ENCODE data around the gene PKD2L2.
"Not testable (repeated sequence)": the region's sequence is repeated elsewhere in the genome, so short reads cannot be mapped to it uniquely, and the experiment has no call there.

PKD2L2 gene

DNA sequence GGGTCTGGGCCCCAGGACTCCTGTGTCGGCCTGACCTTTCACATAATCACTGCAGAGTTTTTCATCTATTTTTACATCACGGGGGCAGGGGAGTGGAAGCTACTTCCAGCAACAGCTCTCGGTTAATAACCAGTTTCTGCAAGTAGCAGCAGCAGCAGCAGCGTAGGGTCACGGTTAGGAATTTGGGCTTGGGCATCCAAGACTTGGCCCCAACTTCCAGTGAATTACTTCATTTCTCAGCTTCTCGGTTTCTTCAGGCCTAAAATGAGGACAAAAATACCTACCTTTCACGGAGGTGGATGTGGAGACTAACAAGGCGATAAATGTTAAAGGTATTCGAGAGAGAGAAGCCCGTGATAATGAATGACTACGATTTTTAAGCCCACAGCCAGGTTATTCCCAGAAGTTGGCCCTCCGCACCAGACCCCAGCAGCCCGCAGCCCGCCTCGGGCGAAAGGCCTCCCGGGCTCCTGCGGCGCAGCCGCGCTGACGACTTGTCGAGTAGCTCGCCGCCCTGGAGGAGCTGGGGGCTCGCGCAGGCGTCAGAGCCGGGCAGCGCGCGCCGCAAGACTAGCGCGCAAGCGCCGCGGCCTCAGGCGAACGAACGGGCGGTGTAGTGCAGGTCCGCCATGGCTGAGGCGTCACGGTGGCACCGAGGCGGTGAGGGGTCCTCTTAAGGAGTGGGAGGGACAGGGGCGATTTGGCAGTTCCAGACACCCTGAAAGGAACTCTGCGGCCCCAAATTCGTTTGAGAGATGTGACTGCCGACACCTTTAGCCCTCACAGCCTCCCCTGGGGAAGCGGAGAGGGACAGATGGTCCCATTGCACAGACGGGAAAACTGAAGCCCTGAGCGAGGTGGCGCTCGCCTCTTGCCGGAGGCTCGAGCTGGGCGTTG lies at the start of gene PKD2L2:
Gene PKD2L2 (plus strand): TSS at position 595 of the 897 bp plus-strand sequence. CDS start 35 bp downstream, at position 630.
- FAIRE-seq: no peak

DNA sequence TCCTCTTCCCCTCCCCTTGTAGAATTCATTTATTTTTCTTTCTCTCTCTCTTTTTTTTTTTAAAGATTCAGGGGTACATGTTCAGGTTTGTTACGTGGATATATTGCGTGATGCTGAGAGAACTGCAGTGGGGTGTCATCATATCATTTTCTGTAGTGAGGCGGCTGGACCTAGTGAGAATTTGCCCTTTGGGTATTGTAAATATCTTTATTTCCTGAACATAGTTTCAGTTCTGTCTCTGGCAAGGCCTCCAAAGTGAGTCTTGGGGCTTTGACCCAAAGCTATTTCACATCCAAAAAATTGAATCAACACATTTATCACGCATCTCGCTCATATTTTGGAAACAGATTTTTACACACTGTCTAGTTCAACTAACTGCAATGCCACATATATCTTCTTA lies 47.0 kb upstream of the PKD2L2 start:
- FAIRE-seq: no peak

DNA sequence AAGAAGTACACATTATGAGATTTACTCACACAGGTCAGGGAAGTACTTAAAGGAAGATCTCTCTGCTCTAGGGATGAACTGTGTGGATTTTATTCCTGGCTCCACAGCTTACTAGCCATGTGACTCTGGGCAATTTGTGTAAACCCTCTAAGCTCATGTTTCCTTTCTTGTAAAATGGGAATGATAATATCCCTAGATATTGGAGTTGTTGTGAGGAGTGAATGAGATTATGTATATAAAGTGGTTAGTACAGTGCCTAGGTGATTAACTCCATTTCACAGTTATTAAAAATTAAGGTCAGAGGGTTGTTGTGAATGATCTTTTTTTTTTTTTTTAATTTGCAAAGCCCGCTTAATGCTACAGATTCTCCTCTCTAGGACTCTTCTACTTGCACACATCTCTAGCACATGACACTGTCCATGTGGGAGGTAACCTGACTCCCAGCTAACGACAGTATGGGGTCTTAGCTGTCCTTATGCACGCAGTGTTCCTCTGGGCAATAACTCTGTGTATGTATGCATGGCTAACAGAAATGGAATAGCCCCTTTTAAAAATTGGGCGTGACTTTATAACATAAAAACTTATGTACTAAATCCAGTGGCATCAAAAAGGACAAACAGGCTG lies 45.5 kb upstream of the PKD2L2 start:
- FAIRE-seq: no peak

DNA sequence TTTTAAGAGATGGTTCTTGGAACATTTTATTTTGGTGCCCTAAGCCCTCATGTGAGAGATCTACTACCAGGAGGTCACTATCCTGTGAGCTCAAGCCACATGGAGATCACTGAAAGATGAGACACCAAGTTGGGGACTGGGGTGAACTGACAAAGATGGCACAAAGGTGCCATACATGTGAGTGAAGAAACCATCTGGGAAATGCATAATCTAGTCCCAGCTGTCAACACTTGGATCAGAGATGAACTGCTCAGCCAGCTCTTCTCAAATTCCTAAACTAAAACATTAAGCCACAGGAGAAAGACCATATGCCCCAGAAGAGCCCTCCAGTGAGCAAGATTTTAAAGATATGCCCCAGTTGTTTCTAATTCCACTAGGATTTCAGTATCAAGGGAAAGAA lies 43.8 kb upstream of the PKD2L2 start:
- FAIRE-seq: no peak

DNA sequence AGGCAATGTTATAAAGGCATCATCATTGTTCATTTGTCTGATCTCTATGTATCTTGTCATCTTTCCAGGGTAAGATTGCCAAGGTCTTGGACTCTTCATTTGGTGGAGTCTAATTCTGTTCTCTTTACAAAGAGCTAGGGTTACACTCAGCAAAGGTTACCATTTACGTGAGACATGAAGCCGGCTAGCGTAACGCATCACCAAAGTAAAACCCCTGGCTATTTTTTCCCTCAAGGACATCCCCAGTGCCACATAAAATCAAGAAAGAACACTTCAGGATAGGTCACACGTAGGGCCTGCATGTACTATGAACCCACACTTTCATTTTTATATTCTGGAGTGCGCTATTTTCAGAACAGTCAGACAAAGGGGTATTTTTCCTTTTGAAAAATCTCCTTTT lies 41.6 kb upstream of the PKD2L2 start:
- FAIRE-seq: no peak

DNA sequence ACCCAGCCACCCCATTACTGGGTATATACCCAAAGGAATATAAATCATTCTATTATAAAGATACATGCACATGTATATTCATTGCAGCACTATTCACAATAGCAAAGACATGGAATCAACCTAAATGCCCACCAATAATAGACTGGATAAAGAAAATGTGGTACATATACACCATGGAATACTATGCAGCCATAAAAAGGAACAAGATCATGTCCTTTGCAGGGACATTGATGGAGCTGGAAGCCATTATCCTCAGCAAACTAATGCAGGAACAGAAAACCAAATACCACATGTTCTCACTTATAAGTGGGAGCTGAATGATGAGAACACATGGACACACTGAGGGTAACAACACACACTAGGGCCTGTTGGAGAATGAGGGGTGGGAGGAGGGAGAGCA lies 36.1 kb upstream of the PKD2L2 start:
- not testable (repeated sequence) for FAIRE-seq

DNA sequence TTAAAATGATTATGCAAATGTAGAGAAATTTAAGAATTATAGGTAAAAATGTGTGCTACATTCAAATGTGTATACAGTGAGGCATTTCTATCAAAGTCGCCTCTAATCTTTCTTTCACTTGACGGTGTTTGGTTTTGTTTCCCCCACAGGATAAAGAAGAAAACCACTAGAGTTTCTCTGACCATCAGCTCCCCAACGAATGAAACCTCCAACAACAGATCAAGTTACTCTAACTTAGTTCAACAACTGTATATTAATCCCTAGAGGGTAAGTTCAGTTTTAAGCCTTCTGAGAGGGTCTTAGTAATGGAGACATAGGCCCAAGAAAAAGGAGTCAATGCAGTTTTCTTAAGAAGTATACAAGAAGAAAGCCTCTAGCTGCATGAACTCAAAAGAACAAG lies 33.1 kb upstream of the PKD2L2 start:
- no peak for FAIRE-seq

DNA sequence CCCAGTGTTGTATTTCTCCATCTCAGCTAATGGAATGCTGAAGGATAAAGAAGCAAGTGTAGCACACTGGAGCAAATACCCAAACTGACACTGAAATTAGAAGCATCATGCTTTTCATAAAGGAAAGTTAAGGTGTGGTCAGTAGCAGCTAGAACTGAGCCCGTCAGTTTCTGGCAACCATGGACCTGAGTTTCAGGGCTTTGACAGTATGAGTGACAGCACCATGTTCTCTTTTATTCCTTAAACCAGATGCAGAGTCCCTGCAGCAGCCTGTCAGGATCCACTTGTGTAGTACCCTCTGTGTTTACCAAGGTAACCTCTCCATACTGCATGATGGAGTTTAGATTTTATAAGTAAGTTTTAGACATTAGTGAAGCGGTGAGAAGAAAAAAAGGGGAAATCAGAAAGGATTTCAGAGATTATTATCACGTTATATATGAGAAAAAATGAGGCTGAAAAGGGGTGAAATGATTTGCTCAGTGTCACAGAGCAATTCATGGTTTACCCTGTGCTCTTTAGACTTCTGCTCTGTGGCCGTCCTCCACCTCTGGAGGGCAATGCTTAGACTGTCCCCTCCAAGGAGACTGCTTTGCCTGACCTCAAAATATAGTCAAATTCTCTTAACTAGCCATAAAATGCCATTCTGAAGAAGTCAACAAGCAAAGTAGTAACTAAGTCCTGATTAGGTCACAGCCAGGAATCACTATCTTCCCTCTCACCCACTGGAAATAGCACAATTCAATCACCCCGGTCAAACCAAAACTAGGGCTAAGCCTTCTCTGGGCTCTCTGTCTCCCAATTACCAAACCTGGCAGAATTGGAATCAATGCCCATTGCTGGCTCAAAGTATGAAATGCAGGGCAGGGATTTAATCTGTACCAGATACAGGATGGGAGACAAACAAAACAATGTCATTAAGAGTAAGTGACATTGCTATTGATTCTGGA lies 32.1 kb upstream of the PKD2L2 start:
- no peak for FAIRE-seq

DNA sequence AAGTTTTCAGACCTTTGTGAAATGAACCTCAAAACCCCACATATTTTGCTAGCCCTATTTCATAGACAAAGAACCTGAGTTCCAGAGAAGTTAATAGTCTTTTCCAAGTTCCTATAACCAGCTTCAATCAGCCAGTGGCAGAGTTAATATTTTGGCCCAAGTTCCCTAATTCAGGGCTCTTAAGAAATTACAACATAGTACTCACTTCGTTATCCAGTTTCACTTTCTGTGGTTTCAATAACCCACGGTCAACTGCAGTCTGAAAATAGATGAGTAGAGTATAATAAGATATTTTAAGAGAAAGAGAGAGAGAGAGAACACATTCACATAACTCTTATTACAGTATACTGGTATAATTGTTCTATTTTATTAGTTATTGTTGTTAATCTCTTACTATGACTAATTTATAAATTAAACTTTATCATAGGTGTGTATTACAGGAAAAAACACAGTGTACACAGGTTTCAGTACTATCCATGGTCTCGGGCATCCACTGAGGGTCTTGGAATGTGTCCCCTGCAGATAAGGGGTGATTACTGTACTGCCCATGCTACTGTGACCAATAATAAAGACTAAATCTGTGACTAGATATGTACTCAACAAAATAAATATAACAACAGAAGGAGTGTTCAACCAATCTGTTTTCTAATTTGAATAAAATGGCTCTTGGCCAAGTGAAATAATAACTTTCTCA lies 30.9 kb upstream of the PKD2L2 start:
- no peak for FAIRE-seq

DNA sequence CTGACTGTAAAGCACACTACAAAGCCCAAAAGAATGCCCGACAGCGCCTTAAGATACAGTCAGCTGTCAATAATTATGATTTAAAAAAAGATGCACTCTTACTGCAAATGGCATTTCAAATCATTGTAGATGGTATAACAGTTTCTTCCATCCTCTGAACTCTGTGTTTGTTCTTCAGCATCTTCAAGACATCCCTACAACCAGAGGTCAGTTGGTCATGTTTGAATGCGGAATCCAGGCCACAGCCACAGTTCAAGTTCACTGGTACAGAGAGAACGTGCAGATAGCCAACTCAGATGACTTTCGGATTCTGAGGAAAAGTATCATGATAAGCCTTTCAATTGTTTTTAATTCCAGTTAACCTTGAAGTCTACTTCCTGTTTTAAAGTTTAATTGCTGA lies 30.3 kb upstream of the PKD2L2 start:
- FAIRE-seq: no peak

DNA sequence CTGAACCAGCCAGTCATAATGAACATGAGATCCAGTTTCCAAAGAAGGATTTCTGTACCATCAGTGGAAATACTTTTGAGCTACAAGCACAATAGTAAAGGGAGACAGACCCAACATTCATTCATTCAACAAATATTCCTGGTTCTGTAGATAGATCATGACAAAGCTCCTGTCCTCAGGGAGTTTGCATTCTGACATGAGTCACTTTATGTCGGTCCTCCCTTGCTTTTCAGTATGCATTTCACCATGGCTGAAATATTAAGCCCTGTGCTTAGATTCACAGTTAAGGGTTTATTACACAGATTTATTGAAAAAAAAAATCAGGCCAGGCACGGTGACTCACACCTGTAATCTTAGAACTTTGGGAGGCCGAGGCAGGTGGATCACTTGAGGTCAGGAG lies 27.0 kb upstream of the PKD2L2 start:
- FAIRE-seq: no peak

DNA sequence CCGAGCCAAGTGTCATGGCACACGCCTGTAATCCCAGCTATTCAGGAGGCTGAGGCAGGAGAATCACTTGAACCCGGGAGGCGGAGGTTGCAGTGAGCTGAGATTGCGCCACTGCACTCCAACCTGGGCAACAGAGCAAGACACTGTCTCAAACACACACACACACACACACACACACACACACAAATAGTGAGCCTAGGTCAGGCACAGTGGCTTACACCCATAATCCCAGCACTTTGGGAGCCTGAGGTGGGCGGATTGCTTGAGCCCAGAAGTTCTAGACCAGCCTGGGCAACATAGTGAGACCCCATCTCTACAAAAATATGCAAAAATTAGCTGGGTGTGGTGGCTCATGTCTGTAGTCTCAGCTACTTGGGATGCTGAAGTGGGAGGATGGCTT lies 25.6 kb upstream of the PKD2L2 start:
- not testable (repeated sequence) for FAIRE-seq

DNA sequence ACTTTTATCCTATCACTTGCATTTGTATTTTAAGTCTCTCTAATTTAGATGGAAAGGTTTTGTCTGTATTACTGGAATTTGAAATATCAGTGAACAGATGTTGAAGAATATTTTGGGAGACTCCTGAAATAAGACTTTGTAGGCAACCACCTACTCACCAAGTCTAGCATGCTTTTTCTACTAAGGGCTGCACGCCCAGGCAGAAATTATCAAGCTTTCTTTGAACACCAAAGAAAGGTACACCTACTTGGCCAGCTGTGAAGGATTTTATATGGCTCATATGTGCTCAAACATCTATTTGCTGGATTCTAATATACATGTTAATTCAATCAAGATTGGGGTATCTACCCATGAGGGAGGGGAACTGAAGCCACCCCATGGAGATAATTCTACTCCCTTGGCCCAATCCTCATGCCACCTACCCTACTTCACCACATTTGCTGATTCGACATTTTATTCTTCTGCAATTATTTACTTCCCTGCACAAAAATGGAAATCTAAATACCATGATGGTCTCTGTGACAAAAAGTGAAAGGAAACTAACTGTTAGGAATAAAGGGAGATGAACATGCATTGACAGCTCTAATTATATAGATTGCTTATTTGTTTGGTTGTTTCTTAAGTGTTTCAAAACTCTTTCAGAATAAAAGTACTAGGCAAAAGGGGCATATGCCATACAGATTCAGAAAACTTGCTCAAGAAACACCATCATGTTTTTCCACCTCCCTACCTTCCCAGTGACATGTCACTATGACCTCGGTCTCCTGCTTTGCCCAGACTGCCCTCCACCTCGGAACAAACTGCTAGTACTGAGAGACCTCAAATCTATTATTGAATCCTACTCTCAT lies 22.5 kb upstream of the PKD2L2 start:
- no peak for FAIRE-seq

DNA sequence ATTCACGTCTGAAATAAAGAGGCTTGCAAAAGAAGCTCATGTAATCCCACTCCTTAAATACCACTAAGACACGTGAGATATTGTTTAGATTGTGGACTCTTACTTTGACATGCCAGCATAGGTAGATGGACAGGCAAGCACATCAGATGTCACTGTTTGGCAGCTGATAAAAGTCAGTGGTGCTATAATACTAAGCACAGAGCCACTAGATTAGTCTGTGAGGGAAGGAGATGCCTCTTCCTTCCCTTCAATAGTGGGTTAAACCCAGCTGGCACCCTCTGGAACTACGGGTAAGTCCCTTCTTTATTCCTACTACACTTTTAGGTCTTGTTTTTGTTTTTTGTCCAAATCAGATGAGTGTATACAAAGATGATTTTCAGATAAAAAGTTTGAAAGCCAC lies 21.6 kb upstream of the PKD2L2 start, which contains the start of gene MYOT:
Gene MYOT (plus strand): TSS at position 197 of the 400 bp plus-strand sequence. CDS start 2,792 bp downstream, outside the sequence.
- FAIRE-seq: no peak

DNA sequence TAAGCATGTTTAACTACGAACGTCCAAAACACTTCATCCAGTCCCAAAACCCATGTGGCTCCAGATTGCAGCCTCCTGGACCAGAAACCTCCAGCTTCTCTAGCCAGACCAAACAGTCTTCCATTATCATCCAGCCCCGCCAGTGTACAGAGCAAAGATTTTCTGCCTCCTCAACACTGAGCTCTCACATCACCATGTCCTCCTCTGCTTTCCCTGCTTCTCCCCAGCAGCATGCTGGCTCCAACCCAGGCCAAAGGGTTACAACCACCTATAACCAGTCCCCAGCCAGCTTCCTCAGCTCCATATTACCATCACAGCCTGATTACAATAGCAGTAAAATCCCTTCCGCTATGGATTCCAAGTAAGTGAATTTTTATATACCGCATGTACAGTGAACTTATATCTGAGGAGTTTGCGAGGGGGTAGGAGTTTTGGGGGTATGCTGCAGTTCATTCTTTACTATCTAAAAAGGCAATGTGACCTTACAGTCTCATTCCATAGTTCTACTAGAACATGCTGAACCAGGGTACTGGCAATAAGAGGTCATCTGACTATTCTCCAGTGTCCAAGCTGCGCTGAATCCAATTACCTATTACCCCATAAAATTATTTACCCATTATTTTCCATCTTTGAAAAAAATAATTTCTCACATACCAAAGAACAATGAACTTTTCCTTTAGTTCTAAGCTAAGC lies 18.5 kb upstream of the PKD2L2 start:
- no peak for FAIRE-seq

DNA sequence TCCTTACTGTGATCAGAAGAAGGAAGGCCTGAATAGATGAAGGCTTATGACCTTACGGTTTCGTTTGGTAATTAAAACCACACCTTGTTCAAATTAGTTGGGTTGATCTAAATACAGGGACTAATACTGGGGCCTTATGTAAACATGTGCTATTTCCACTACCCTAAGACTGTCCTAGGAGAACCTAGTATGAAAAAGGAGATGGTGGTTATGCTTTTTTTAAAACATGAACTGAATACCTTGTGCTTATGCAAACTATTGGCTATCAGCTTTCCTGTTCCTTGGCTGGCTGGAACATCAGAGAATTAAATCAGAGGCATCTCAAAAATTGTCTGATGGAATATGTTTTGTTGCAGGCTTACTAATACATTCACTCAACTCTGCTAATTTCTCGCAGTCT lies 17.7 kb upstream of the PKD2L2 start:
- FAIRE-seq: no peak

DNA sequence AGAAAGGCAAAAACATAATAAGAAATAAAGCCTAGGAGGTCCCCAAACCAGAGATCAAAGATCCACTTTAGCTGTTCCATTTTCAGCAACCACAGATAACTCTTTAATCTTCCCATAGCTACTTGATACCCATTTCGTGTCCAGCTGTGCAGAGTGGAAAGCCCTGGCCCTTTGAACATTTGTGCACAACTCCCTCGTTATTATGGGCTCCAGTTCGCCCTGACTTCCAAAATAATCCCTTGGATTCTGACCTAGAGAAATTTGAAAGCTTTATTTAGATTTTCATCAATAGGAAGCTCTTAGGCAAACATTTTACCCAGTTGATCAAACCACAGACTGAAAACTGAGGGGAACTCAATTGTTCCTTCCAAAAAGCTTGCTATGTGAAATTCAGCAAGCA lies 16.8 kb upstream of the PKD2L2 start:
- FAIRE-seq: no peak

DNA sequence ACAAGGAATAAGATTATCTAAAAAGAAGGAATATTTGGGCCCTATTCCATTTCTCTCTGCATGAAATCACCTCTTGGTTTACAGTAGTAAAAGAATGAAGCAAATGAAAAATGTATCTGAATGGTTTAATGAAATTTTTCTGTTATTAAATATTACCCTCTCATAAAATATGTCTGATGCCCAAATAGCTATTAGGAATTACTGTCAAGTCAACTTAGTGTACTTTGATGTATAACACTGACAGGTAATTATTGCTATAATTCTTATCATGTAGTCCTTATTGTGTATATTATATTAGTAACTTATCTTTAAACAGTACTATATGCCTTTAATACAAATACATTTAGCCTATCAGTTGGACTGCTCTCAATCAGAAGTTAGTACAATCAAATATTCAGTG lies 13.2 kb upstream of the PKD2L2 start:
- no peak for FAIRE-seq

DNA sequence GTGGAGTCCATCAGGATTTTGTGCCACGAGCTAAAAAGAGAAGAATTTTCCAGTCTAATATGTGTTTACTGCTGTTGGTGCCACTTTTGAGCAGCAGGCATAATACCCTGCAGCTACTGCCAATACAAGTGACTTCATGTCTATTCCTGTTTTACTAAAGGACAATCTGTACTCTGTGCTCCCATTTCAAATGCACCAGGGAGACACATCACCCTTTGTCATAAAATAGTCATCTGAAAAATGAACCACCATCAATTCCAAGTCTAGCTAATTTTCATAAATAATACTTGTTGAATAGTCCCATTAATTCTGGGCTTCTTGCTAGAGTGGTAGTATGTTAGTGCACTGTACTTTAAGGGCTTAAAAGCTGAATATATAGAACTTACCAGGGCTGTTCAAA lies 8.9 kb upstream of the PKD2L2 start:
- no peak for FAIRE-seq

DNA sequence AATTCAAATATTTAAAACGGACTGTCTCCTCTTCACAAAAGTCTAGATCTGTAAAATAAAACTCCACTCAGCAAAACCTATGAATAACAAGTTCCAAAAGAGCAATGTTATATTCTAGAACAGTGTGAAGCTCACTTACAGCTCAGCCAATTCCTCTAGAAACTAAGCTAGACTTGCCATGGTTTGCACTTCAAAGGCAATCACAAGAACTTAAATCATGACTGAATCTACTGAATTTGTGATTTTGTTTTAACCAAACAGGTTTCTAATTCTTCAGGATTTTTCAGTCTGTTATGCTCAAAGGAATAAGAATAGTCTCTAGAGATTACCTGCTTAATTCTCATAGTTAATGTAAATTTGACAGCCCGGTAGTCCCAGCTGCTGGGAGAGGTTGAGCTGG lies 1.4 kb upstream of the PKD2L2 start:
- FAIRE-seq: no peak

DNA sequence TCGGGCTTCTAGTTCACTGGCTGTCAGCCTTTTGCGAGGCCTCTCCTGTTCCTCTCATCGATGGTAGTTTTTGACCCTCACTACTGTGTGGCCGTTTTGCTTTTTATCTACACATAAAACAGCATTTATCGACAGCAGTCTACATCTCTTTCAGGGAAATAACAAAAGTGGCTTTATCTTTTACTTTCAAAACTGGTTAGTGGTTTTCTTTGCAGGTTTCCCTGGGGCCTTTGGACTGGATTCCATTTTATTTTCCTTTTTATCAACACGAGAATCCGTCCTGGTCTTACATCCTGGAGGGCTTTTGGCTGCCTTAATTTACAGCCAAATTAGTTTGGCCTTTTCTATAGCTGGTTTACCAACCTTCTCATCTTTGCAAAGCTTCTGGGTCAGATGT lies 793 bp upstream of the PKD2L2 start:
- no peak for FAIRE-seq

Measured in A204.1 (cell line).